GM19438 (cell line): ENCODE results near the gene PDPR.
"Not testable (repeated sequence)": the region's sequence is repeated elsewhere in the genome, so short reads cannot be mapped to it uniquely, and the experiment has no call there.

ENCODE experiments used
- ATAC-seq: cut with Tn5 transposase; IDR thresholded peaks from one replicate; pipeline ENCODE4 v1.9.1; 2021; ENCODE audit warnings: low read depth; ENCODE audit not compliant: unreplicated experiment

PDPR gene

GRCh38 chr16:70204668-70205405, 90.7 kb downstream of the PDPR start:
- not testable (repeated sequence) for ATAC-seq

GRCh38 chr16:70206382-70206781, 92.2 kb downstream of the PDPR start:
- not testable (repeated sequence) for ATAC-seq
